ENCODE measurements around the gene CEP112.
"Not testable (repeated sequence)": the region's sequence is repeated elsewhere in the genome, so short reads cannot be mapped to it uniquely, and the experiment has no call there.

CEP112 gene

GRCh38 chr17:65811043-65811442, 380.9 kb downstream of the CEP112 start:
- no peak for DNase-seq

- DNase-seq, result no peak
Observed at GRCh38 chr17:65809366-65809765, 382.6 kb downstream of the CEP112 start.

GRCh38 chr17:65808566-65808965, 383.4 kb downstream of the CEP112 start:
- not testable (repeated sequence) for DNase-seq

- DNase-seq, result no peak
Observed at GRCh38 chr17:65807361-65807760, 384.6 kb downstream of the CEP112 start.

- no peak for DNase-seq
Observed at GRCh38 chr17:65801513-65801912, 390.4 kb downstream of the CEP112 start.

- DNase-seq, result no peak
Observed at GRCh38 chr17:65800655-65801054, 391.3 kb downstream of the CEP112 start.

GRCh38 chr17:65799869-65800268, 392.1 kb downstream of the CEP112 start:
- DNase-seq, result no peak

- no peak for DNase-seq
Observed at GRCh38 chr17:65799454-65799853, 392.5 kb downstream of the CEP112 start.

- DNase-seq, result no peak
Observed at GRCh38 chr17:65797809-65798208, 394.1 kb downstream of the CEP112 start.

- no peak for DNase-seq
Observed at GRCh38 chr17:65797101-65797500, 394.8 kb downstream of the CEP112 start.

GRCh38 chr17:65794572-65794971, 397.4 kb downstream of the CEP112 start:
- DNase-seq, result peak; percentile 10

- no peak for DNase-seq
Observed at GRCh38 chr17:65790241-65790640, 401.7 kb downstream of the CEP112 start.

GRCh38 chr17:65787503-65787902, 404.4 kb downstream of the CEP112 start:
- no peak for DNase-seq

- DNase-seq, result no peak
Observed at GRCh38 chr17:65786479-65786878, 405.5 kb downstream of the CEP112 start.

GRCh38 chr17:65785109-65785508, 406.8 kb downstream of the CEP112 start:
- DNase-seq, result no peak

- DNase-seq, result no peak
Observed at GRCh38 chr17:65783845-65784334, 408.0 kb downstream of the CEP112 start.

GRCh38 chr17:65782104-65782706, 409.7 kb downstream of the CEP112 start:
- not testable (repeated sequence) for DNase-seq

GRCh38 chr17:65780111-65780510, 411.8 kb downstream of the CEP112 start:
- DNase-seq, result no peak

GRCh38 chr17:65776890-65777289, 415.0 kb downstream of the CEP112 start:
- no peak for DNase-seq

- no peak for DNase-seq
Observed at GRCh38 chr17:65774787-65775186, 417.1 kb downstream of the CEP112 start.

- DNase-seq, result no peak
Observed at GRCh38 chr17:65772989-65773388, 418.9 kb downstream of the CEP112 start.

GRCh38 chr17:65771704-65772103, 420.2 kb downstream of the CEP112 start:
- no peak for DNase-seq

- no peak for DNase-seq
Observed at GRCh38 chr17:65763786-65764185, 428.1 kb downstream of the CEP112 start.

- no peak for DNase-seq
Observed at GRCh38 chr17:65762973-65763372, 429.0 kb downstream of the CEP112 start.

GRCh38 chr17:65759532-65759931, 432.4 kb downstream of the CEP112 start:
- DNase-seq, result no peak

Data from NCI-H748 treated with DMSO at 0.1 percent for 48 hours (cell line).